Dendritic cell treated with granulocyte-macrophage colony-stimulating factor and Interleukin-4, amounts not matched to agents 40 ng/mL and 50 ng/mL, for 4 days (primary cell): ENCODE results near the gene NLRP4.
"Not testable (repeated sequence)": the region's sequence is repeated elsewhere in the genome, so short reads cannot be mapped to it uniquely, and the experiment has no call there.

Experiments used
- H3K27ac Mint-ChIP-seq: one replicate; pipeline ENCODE4 v1.8.0; 2022; ENCODE audit warnings: mild to moderate bottlenecking, mixed read lengths
- H3K27me3 Mint-ChIP-seq: one replicate; pipeline ENCODE4 v1.8.0; 2022; ENCODE audit warnings: mild to moderate bottlenecking, mixed read lengths
- H3K36me3 Mint-ChIP-seq: one replicate; pipeline ENCODE4 v1.8.0; 2022; ENCODE audit warnings: low read depth, mixed read lengths
- H3K4me1 Mint-ChIP-seq: one replicate; pipeline ENCODE4 v1.8.0; 2022; ENCODE audit warnings: low read depth, mixed read lengths
- H3K4me3 Mint-ChIP-seq: one replicate; pipeline ENCODE4 v1.8.0; 2022; ENCODE audit warnings: mild to moderate bottlenecking, moderate library complexity, mixed read lengths
- H3K9me3 Mint-ChIP-seq: one replicate; pipeline ENCODE4 v1.8.0; 2022; ENCODE audit warnings: mixed read lengths
- intact Hi-C: fragments of 100-400 bp; cut with micrococcal nuclease; formaldehyde crosslinking; loops from one replicate; pipeline ENCODE4 v1.15.0; 2022

NLRP4 gene

DNA sequence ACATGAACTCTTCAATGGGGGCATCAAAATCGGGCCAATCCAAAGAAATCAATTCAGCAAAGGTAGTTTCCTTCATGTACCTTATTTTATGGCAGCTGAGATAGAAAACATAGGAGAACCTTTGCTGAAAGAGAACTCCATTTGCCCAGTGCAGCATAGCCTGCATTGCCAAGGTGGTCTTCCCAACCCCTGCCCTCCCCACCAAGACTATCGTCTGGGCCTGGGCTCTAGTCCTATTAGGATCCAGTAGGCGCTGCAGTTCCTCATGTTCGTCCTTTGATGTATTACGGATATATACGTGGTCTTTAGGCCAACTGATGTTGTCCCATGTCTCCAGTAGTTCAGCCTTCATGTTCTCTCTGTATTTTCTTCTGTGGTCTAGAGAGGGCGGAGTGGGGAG is 76.6 kb downstream of the NLRP4 start:
- Mint-ChIP-seq H3K4me3 (no peak overlapping the region), H3K9me3 (peaks cover 97% of the 10 kb centered on the region), H3K4me1 (no peaks in the 10 kb centered on the region), H3K27me3 (no peaks in the 10 kb centered on the region), H3K36me3 (no peaks in the 10 kb centered on the region), H3K27ac (no peak overlapping the region)
- intact Hi-C loops: no loop called here

DNA sequence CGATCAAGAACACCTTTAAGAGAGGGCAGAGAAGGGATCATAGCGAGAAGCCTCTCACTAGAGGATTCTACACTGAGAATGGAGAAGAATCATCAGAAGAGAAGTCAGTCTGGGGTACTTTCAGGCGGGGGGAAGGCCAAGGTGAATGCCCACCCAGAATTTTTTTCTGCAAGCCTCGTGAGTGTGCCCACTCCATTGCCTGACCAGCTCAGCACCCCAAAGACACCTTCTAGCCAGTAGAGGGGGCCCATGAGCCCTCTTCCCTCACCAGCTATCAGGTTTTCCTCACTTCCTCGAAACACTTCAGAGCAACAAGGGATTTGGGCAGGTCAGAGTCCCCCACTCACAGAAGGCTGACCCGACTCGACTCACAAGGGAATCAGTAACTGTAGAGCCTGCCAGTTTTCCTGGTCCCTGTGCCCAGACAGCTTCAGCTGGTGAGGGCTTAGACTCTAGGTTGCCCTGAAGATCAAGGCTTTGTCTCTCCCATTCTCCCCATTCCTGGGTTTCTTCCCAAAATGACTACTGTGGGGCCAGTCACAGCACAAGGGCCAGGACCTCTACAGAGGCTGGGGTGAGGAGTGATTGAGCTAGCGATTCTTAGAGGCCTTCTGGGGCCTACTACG is 77.4 kb downstream of the NLRP4 start:
- Mint-ChIP-seq H3K36me3 (no peaks in the 10 kb centered on the region), H3K27me3 (no peaks in the 10 kb centered on the region), H3K27ac (no peak overlapping the region), H3K9me3 (peaks cover 97% of the 10 kb centered on the region), H3K4me3 (no peak overlapping the region), H3K4me1 (no peaks in the 10 kb centered on the region)
- intact Hi-C loops: no loop called here

DNA sequence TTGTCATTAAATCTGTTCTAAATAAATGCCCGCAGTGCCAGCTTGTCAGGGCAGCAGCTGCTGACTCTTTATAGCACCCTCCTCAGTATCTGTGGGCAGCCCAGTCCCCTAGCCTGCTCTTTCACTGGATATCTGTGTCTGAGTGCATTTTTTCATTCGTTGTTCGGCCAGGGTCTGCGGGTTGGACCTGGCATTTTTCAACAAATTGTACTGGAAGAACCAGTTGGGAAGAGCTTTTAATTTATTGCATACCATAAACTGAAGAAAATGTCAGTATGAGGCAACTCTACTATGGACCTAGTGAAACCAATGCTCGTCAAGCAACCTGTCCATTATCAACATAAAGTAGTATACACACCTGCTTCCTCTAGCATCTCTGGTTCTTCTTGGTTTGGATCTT is 87.2 kb downstream of the NLRP4 start:
- Mint-ChIP-seq H3K4me3 (no peak overlapping the region), H3K27ac (no peak overlapping the region)

DNA sequence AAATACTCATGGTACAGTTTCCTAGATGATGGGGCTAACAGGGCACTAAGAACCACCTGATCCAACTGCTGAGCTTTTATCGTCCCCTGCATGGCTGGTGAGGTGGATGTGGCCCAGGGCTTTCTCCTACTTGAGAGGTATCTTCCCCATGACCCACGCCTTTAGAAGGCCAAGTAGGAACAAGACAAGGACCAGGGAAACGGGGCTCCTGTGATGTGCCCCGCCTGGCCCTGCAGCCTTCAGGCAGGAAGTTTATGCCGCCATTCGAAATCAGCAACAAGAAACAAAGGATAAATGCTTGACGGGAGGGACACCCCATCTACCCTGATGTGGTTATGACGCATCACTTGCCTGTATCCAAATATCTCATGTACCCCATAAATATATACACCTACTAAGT is 91.7 kb downstream of the NLRP4 start:
- no peak overlapping the region for H3K27ac Mint-ChIP-seq
- H3K4me1 Mint-ChIP-seq: no peaks in the 10 kb centered on the region
- H3K4me3 Mint-ChIP-seq: no peak overlapping the region
- intact Hi-C loops: no loop called here
- H3K9me3 Mint-ChIP-seq: peaks cover 91% of the 10 kb centered on the region
- no peaks in the 10 kb centered on the region for H3K27me3 Mint-ChIP-seq
- H3K36me3 Mint-ChIP-seq: no peaks in the 10 kb centered on the region

More for the DNA sequence above, 87.2 kb downstream of the NLRP4 start:
- intact Hi-C loops: no loop called here
- peaks cover 94% of the 10 kb centered on the region for H3K9me3 Mint-ChIP-seq
- no peaks in the 10 kb centered on the region for H3K36me3 Mint-ChIP-seq
- no peaks in the 10 kb centered on the region for H3K4me1 Mint-ChIP-seq
- H3K27me3 Mint-ChIP-seq: no peaks in the 10 kb centered on the region

DNA sequence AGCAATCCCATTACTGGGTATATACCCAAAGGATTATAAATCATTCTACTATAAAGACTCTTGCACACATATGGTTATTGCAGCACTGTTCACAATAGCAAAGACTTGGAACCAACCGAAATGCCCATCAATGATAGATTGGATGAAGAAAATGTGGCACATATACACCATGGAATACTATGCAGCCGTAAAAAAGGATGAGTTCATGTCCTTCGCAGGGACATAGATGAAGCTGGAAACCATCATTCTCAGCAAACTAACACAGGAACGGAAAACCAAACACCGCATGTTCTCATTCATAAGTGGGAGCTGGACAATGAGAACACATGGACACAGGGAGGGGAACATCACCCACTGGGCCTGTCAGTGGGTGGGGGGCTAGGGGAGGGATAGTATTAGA is 92.9 kb downstream of the NLRP4 start:
- H3K4me1 Mint-ChIP-seq, H3K36me3 Mint-ChIP-seq, intact Hi-C loops, H3K27me3 Mint-ChIP-seq, H3K27ac Mint-ChIP-seq, H3K4me3 Mint-ChIP-seq: not testable (repeated sequence)
- peaks cover 92% of the 10 kb centered on the region for H3K9me3 Mint-ChIP-seq

DNA sequence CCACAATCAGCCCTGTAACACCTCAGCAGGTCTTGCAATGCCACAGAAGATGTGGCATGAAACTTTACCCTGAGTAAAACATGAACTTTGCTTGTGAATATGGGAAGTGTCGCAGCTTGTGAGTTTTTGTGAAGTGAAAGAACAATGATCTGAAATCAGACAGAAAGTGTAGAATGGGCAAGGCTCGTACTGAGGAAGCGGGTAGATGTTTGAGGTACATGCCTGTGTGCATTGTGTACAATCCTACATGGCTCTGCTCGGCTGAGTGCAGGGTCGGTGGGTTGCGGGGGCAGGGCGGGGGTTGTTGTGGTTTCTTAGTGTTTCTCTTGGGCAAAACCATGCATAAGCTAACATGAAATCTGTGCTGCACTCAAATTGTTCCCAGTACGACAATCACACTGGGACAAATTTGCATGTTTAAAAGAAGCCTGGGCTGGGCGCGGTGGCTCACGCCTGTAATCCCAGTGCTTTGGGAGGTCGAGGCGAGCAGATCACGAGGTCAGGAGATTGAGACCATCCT is 94.7 kb downstream of the NLRP4 start:
- intact Hi-C loops: no loop called here
- Mint-ChIP-seq H3K4me1 (no peaks in the 10 kb centered on the region), H3K27me3 (no peaks in the 10 kb centered on the region), H3K27ac (no peak overlapping the region), H3K4me3 (no peak overlapping the region), H3K36me3 (no peaks in the 10 kb centered on the region), H3K9me3 (peaks cover 89% of the 10 kb centered on the region)
